Lower leg skin (tissue), 3 donors: ENCODE results near the gene NLK.

Experiments used
- CTCF ChIP-seq, 3 donors: fragments of 450-650 bp; IDR thresholded peaks; one replicate each; pipeline ENCODE4 v1.5.1; 2016; ENCODE audit warnings: antibody characterized with exemption in 3 of 3, mild to moderate bottlenecking in 3 of 3, moderate library complexity in 2 of 3
- POLR2A ChIP-seq, 2 donors: fragments of 450-650 bp; IDR thresholded peaks; one replicate each; pipeline ENCODE4 v1.6.1; 2016 to 2017; ENCODE audit warnings: antibody characterized with exemption in 2 of 2, mild to moderate bottlenecking in 1 of 2, moderate library complexity in 1 of 2

- no peak for TF ChIP-seq CTCF (IDR thresholded peaks at IDR 0.05)
- no peak for TF ChIP-seq POLR2A (IDR thresholded peaks at IDR 0.05)
Observed at GRCh38 chr17:28008513-28008912, 34.0 kb upstream of the NLK start.
